H1 (cell line): Measurements from ENCODE around the gene GALR2. TPM values are rescaled to one million over a fixed set of nuclear protein-coding genes. Genes with fewer than 3 reads are reported as not detected.

ENCODE experiments used
- CTCF ChIA-PET: fragments of 300-600 bp; sonication (Branson Sonifier 250); formaldehyde crosslinking; loops from one replicate; lab custom pipeline; 2021; ENCODE audit not compliant: partially characterized antibody; lab: Charles Lee
- POLR2A ChIA-PET: fragments of 300-600 bp; sonication (Branson Sonifier 250); formaldehyde crosslinking; loops from one replicate; lab custom pipeline; 2021; ENCODE audit warnings: inconsistent platforms; ENCODE audit not compliant: partially characterized antibody; lab: Charles Lee
- DNase-seq, 2 experiments: peaks; one replicate each; pipeline versions ENCODE4 v3.0.0 to v3.0.0-alpha.2; 2010 to 2022; ENCODE audit warnings: low spot score in 2 of 2, low read depth in 1 of 2, mixed read lengths in 1 of 2
- FAIRE-seq: peaks from 2 replicates; lab custom pipeline; 2011; peaks lifted over from hg19 to GRCh38; lab: Jason Lieb, UNC
- H2AFZ ChIP-seq: 2 replicates; pipeline ENCODE4 v1.8.1; 2012; ENCODE audit warnings: low read length, inconsistent platforms
- H2AK5ac ChIP-seq: 2 replicates; pipeline ENCODE4 v1.6.1; 2013; ENCODE audit warnings: low read depth, low read length
- H2BK120ac ChIP-seq: replicated peaks from 2 replicates; pipeline ENCODE3; 2013; ENCODE audit warnings: low read depth, low read length, inconsistent platforms
- H2BK12ac ChIP-seq: 2 replicates; pipeline ENCODE4 v1.6.1; 2013; ENCODE audit warnings: low read depth, low read length
- H2BK15ac ChIP-seq: 2 replicates; pipeline ENCODE4 v1.6.1; 2013; ENCODE audit warnings: low read length
- H2BK20ac ChIP-seq: 2 replicates; pipeline ENCODE4 v1.6.1; 2013; ENCODE audit warnings: low read length
- H2BK5ac ChIP-seq: 2 replicates; pipeline ENCODE4 v1.6.1; 2013; ENCODE audit warnings: low read depth, low read length
- H3K14ac ChIP-seq: 2 replicates; pipeline ENCODE4 v1.6.1; 2013; ENCODE audit warnings: inconsistent platforms; ENCODE audit not compliant: insufficient read length
- H3K18ac ChIP-seq: 2 replicates; pipeline ENCODE4 v1.6.1; 2013; ENCODE audit warnings: low read length; ENCODE audit errors: extremely low read depth
- H3K23ac ChIP-seq: 2 replicates; pipeline ENCODE4 v1.6.1; 2013; ENCODE audit warnings: inconsistent platforms; ENCODE audit not compliant: insufficient read length
- H3K23me2 ChIP-seq: 2 replicates; pipeline ENCODE4 v1.6.1; 2013; ENCODE audit warnings: low read depth, low read length
- H3K27ac ChIP-seq: 2 replicates; pipeline ENCODE4 v1.6.1; 2011; ENCODE audit warnings: low read depth, low read length, inconsistent platforms
- H3K27me3 ChIP-seq, 4 experiments: replicated peaks in 1 of 4; 1 replicate in 1 of 4; 2 replicates in 3 of 4; pipeline versions ENCODE4 v1.6.1 to v1.8.1; 2011 to 2013; ENCODE audit warnings: low read length in 3 of 4, mild to moderate bottlenecking in 3 of 4, inconsistent platforms in 2 of 4, mixed read lengths in 2 of 4, moderate library complexity in 1 of 4; ENCODE audit not compliant: control insufficient read depth in 3 of 4, insufficient read depth in 3 of 4; ENCODE audit errors: extremely low read depth in 1 of 4
- H3K36me3 ChIP-seq, 4 experiments: 2 replicates each; pipeline versions ENCODE4 v1.6.1 to v1.8.1; 2011 to 2013; ENCODE audit warnings: mild to moderate bottlenecking in 4 of 4, low read length in 3 of 4, moderate library complexity in 2 of 4, control low read depth in 1 of 4, inconsistent platforms in 1 of 4; ENCODE audit not compliant: insufficient read depth in 4 of 4, control insufficient read depth in 2 of 4
- H3K4ac ChIP-seq: replicated peaks from 2 replicates; pipeline ENCODE3; 2013; ENCODE audit warnings: low read length, low read depth, mixed read lengths, inconsistent platforms; ENCODE audit not compliant: insufficient read length
- H3K4me1 ChIP-seq, 4 experiments: replicated peaks in 1 of 4; 1 replicate in 1 of 4; 2 replicates in 3 of 4; pipeline versions ENCODE4 v1.6.1 to v1.8.1; 2011 to 2013; ENCODE audit warnings: low read length in 3 of 4, inconsistent platforms in 2 of 4, mixed read lengths in 1 of 4; ENCODE audit not compliant: insufficient read depth in 4 of 4, control insufficient read depth in 3 of 4
- H3K4me2 ChIP-seq, 2 experiments: 2 replicates each; pipeline versions ENCODE4 v1.6.1 to v1.8.1; 2011 to 2013; ENCODE audit warnings: low read depth in 2 of 2, low read length in 2 of 2, control low read depth in 1 of 2, inconsistent platforms in 1 of 2, mild to moderate bottlenecking in 1 of 2; ENCODE audit not compliant: insufficient read depth in 1 of 2
- H3K4me3 ChIP-seq, 4 experiments: fragments of 200-600, 300-600 bp in 1 of 4; sonication (generic), shearing (Covaris generic), sonication (Bioruptor Twin) in 1 of 4; 2 replicates each; pipeline versions ENCODE4 v1.5.1 to v1.8.1; 2011 to 2016; ENCODE audit warnings: low read length in 4 of 4, low read depth in 3 of 4, control low read depth in 2 of 4, inconsistent platforms in 2 of 4, mild to moderate bottlenecking in 2 of 4, mixed read lengths in 1 of 4, moderate library complexity in 1 of 4; ENCODE audit not compliant: insufficient read depth in 2 of 4; ENCODE audit errors: extremely low read depth in 1 of 4
- H3K56ac ChIP-seq: replicated peaks from 2 replicates; pipeline ENCODE3; 2013; ENCODE audit warnings: low read depth, mild to moderate bottlenecking, mixed read lengths, low read length, inconsistent platforms; ENCODE audit not compliant: insufficient read length
- H3K79me1 ChIP-seq: 2 replicates; pipeline ENCODE4 v1.6.1; 2013; ENCODE audit warnings: low read depth, low read length, control low read depth
- H3K79me2 ChIP-seq, 2 experiments: 2 replicates each; pipeline versions ENCODE4 v1.6.1 to v1.8.1; 2012 to 2013; ENCODE audit warnings: low read length in 2 of 2, mild to moderate bottlenecking in 2 of 2, inconsistent platforms in 1 of 2; ENCODE audit not compliant: insufficient read depth in 2 of 2, control insufficient read depth in 1 of 2
- H3K9ac ChIP-seq, 4 experiments: replicated peaks in 1 of 4; 1 replicate in 1 of 4; 2 replicates in 3 of 4; pipeline versions ENCODE4 v1.6.1 to v1.8.1; 2011 to 2013; ENCODE audit warnings: low read depth in 3 of 4, low read length in 3 of 4, control low read depth in 2 of 4, mild to moderate bottlenecking in 2 of 4, moderate library complexity in 2 of 4, inconsistent platforms in 1 of 4; ENCODE audit errors: extremely low read depth in 1 of 4
- H3K9me3 ChIP-seq, 2 experiments: 2 replicates each; pipeline versions ENCODE4 v1.6.1 to v1.8.1; 2012 to 2013; ENCODE audit warnings: mild to moderate bottlenecking in 2 of 2, moderate library complexity in 2 of 2, control low read depth in 1 of 2, inconsistent platforms in 1 of 2, low read depth in 1 of 2, low read length in 1 of 2, mixed read lengths in 1 of 2; ENCODE audit not compliant: insufficient read depth in 2 of 2
- H4K20me1 ChIP-seq, 2 experiments: replicated peaks in 1 of 2; 2 replicates each; pipeline versions ENCODE3 to v1.8.1; 2011 to 2013; ENCODE audit warnings: inconsistent platforms in 2 of 2, low read length in 2 of 2, mild to moderate bottlenecking in 1 of 2; ENCODE audit not compliant: insufficient read depth in 2 of 2, control insufficient read depth in 1 of 2
- H4K5ac ChIP-seq: 2 replicates; pipeline ENCODE4 v1.6.1; 2013; ENCODE audit warnings: low read length, low read depth, mixed read lengths, inconsistent platforms; ENCODE audit not compliant: insufficient read length
- H4K8ac ChIP-seq: 2 replicates; pipeline ENCODE4 v1.8.0; 2013; ENCODE audit warnings: mild to moderate bottlenecking, moderate library complexity, low read length, inconsistent platforms; ENCODE audit not compliant: insufficient read depth; ENCODE audit errors: extremely low read depth
- H4K91ac ChIP-seq: replicated peaks from 2 replicates; pipeline ENCODE3; 2013; ENCODE audit warnings: low read length, mixed read lengths, inconsistent platforms; ENCODE audit not compliant: insufficient read length
- BACH1 ChIP-seq: IDR thresholded peaks from 2 replicates; pipeline ENCODE4 v1.6.1; 2012; ENCODE audit warnings: low read length, improper control_type of control experiment
- EGR1 ChIP-seq: IDR thresholded peaks from 2 replicates; pipeline ENCODE4 v1.6.1; 2011; ENCODE audit warnings: low read depth, low read length, borderline replicate concordance
- GTF2F1 ChIP-seq: IDR thresholded peaks from 2 replicates; pipeline ENCODE4 v1.6.1; 2012; ENCODE audit warnings: low read depth, low read length, improper control_type of control experiment, borderline replicate concordance
- POLR2AphosphoS5 ChIP-seq: IDR thresholded peaks from 2 replicates; pipeline ENCODE4 v1.6.1; 2011; ENCODE audit warnings: low read depth, low read length
- POU5F1 ChIP-seq: IDR thresholded peaks from 2 replicates; pipeline ENCODE4 v1.6.1; 2011; ENCODE audit warnings: low read depth, mild to moderate bottlenecking, low read length, moderate library complexity
- SAP30 ChIP-seq: fragments of 300-600 bp; sonication (generic); IDR thresholded peaks from 2 replicates; pipeline ENCODE4 v1.7.1; 2012; ENCODE audit warnings: low read length, moderate library complexity, mild to moderate bottlenecking, inconsistent platforms; ENCODE audit not compliant: insufficient read depth, insufficient replicate concordance
- SIN3A ChIP-seq, 2 experiments: IDR thresholded peaks in 1 of 2; conservative IDR thresholded peaks in 1 of 2; 2 replicates each; pipeline ENCODE4 v1.6.1; 2011 to 2012; ENCODE audit warnings: low read length in 2 of 2, improper control_type of control experiment in 1 of 2, low read depth in 1 of 2, mild to moderate bottlenecking in 1 of 2
- TBP ChIP-seq: IDR thresholded peaks from 2 replicates; pipeline ENCODE4 v1.6.1; 2011; ENCODE audit warnings: low read depth, low read length, improper control_type of control experiment
- WGBS, 2 experiments: shearing (Covaris generic) in 1 of 2; methylation state at CpG; one replicate each; pipeline versions ENCODE4 v1.1.6 to v1.1.7; 2013 to 2015; ENCODE audit warnings: low lambda C conversion rate in 2 of 2, mixed read lengths in 2 of 2, inconsistent platforms in 1 of 2, low coverage in 1 of 2, missing lambda C conversion rate in 1 of 2; ENCODE audit not compliant: insufficient replicate concordance in 2 of 2, insufficient coverage in 1 of 2, insufficient read length in 1 of 2; ENCODE audit errors: extremely low coverage in 1 of 2, missing lambda C conversion rate in 1 of 2; 5-methylcytosine and 5-hydroxymethylcytosine counted together
- polyA plus RNA-seq, 7 experiments: library from polyadenylated mRNA; depleted of rRNA in 3 of 7; stranded (reverse) in 5 of 7; unstranded in 2 of 7; fragments of >200 nt in 5 of 7; fragments of 200-250 nt in 2 of 7; gene quantifications; 1 replicate in 5 of 7; 2 replicates in 1 of 7; 4 replicates in 1 of 7; pipeline versions ENCODE4 v1.2.1 to v1.2.3, GENCODE V29; 2011 to 2013; ENCODE audit warnings: missing spikeins in 2 of 7, mixed read lengths in 2 of 7
- total RNA-seq: library from RNA; stranded (reverse); fragmentation: NEBNext Ultra II Directional; extraction: Animal tissue kit (Norgen Biotek cat#: 25700); gene quantifications from 2 replicates; pipeline ENCODE4 v1.2.1, GENCODE V29; 2021

Gene GALR2
- total and polyA plus RNA-seq, 2 of the 8 experiments (the other 6 are each of a cell fraction or from before 2014, with no cell fraction given), result 0.86 to 2.2 TPM

GRCh38 chr17:76097716-76098295 lies 23.2 kb downstream of the GALR2 start:
- Histone ChIP-seq H3K4me3 (no peak overlapping the region), H3K23ac (no peak overlapping the region), H3K27me3 (no peaks in the 10 kb centered on the region), H2BK5ac (no peak overlapping the region), H4K8ac (no peak overlapping the region), H3K36me3 (peaks cover 27 to 61% (median 40%) of the 10 kb centered on the region in 4 experiments), H3K79me2 (peaks cover 3 to 4% of the 10 kb centered on the region in 2 experiments; a peak in 3 of 4 replicates), H3K79me1 (peaks cover 7% of the 10 kb centered on the region), H2BK12ac (no peak overlapping the region), H3K18ac (no peak overlapping the region), H3K56ac (no peak overlapping the region), H4K91ac (no peak overlapping the region), H2BK120ac (no peak overlapping the region), H3K4ac (no peak overlapping the region), H4K20me1 (peaks cover 0 to 2% of the 10 kb centered on the region in 2 experiments), H3K9ac (no peak overlapping the region; a peak in 1 of 7 replicates), H3K4me1 (peaks cover 0 to 3% (median 1%) of the 10 kb centered on the region in 4 experiments; a peak in 4 of 7 replicates), H3K14ac (no peak overlapping the region), H2BK20ac (no peak overlapping the region), H2AK5ac (no peak overlapping the region), H2AFZ (no peak overlapping the region), H4K5ac (no peak overlapping the region), H3K27ac (no peak overlapping the region), H3K4me2 (no peak overlapping the region), H3K9me3 (no peaks in the 10 kb centered on the region), H2BK15ac (no peak overlapping the region), H3K23me2 (peaks cover 2% of the 10 kb centered on the region; the same call in 1 of the 2 replicates)
- FAIRE-seq (no peak), DNase-seq (no peak)
- ChIA-PET CTCF (interaction anchor here (0.6 to 41.5 kb wide), 3 partner anchors 10 to 54 kb away, joined by 3 to 778 read pairs (median 4); partner anchors contain the start of gene FOXJ1), POLR2A (interaction anchor here (0.7 kb wide), 1 partner anchor 9 kb away, joined by 4 read pairs; no protein-coding TSS in a partner anchor)
- no peak for TF ChIP-seq POLR2AphosphoS5
- TF ChIP-seq BACH1, result no peak
- no peak for TF ChIP-seq TBP
- no peak for TF ChIP-seq SAP30
- no peak for TF ChIP-seq GTF2F1
- no peak for TF ChIP-seq POU5F1
- no peak for TF ChIP-seq EGR1
- TF ChIP-seq SIN3A (conservative IDR thresholded peaks at IDR 0.05 in 1 of 2, IDR thresholded peaks at IDR 0.05 in 1 of 2; ENCODE audit: low read depth in 1 of 2, low read length in 2 of 2), result no peak
- 97% methylated on average over 18 of the region's 19 CpGs; no CpG with 5 or more reads in 1 of the 2 experiments for WGBS, 2 experiments
